Mesendoderm (in vitro differentiated cells): ENCODE measurements around the gene GABRD.
A peak's percentile ranks its signal among the peaks of the same experiment; 100 is the strongest.

Experiments
- DNase-seq: peaks from one replicate; pipeline ENCODE4 v3.0.0; 2013
- H2AK5ac ChIP-seq: 2 replicates; pipeline ENCODE4 v1.6.1; 2013; ENCODE audit warnings: low read length, inconsistent platforms
- H2BK120ac ChIP-seq: 2 replicates; pipeline ENCODE4 v1.6.1; 2013; ENCODE audit warnings: low read depth, mild to moderate bottlenecking, low read length, moderate library complexity, mixed read lengths
- H2BK15ac ChIP-seq: replicated peaks from 2 replicates; pipeline ENCODE4 v1.6.1; 2013; ENCODE audit warnings: low read depth, mild to moderate bottlenecking, moderate library complexity
- H2BK5ac ChIP-seq: 2 replicates; pipeline ENCODE4 v1.6.1; 2013; ENCODE audit warnings: low read length, inconsistent platforms
- H3K18ac ChIP-seq: 2 replicates; pipeline ENCODE4 v1.6.1; 2013; ENCODE audit warnings: mild to moderate bottlenecking, low read length, mixed read lengths
- H3K23ac ChIP-seq: one replicate; pipeline ENCODE4 v1.6.1; 2013; ENCODE audit warnings: low read length
- H3K27ac ChIP-seq: 2 replicates; pipeline ENCODE4 v1.5.1; 2013; ENCODE audit warnings: low read depth, mild to moderate bottlenecking, inconsistent platforms, low read length, moderate library complexity
- H3K27me3 ChIP-seq: 2 replicates; pipeline ENCODE4 v1.6.1; 2013; ENCODE audit warnings: low read length, control low read depth, mild to moderate bottlenecking, inconsistent platforms; ENCODE audit not compliant: insufficient read depth, poor library complexity
- H3K36me3 ChIP-seq: 2 replicates; pipeline ENCODE4 v1.6.1; 2013; ENCODE audit warnings: low read length, inconsistent platforms; ENCODE audit not compliant: control insufficient read depth, insufficient read depth
- H3K4ac ChIP-seq: one replicate; pipeline ENCODE4 v1.6.1; 2013; ENCODE audit warnings: low read depth, mild to moderate bottlenecking, low read length, moderate library complexity
- H3K4me1 ChIP-seq: 2 replicates; pipeline ENCODE4 v1.6.1; 2013; ENCODE audit warnings: low read depth, low read length, inconsistent platforms; ENCODE audit not compliant: control insufficient read depth
- H3K4me2 ChIP-seq: 2 replicates; pipeline ENCODE4 v1.6.1; 2013; ENCODE audit warnings: low read length
- H3K4me3 ChIP-seq: 2 replicates; pipeline ENCODE4 v1.5.1; 2013; ENCODE audit warnings: mild to moderate bottlenecking, low read length
- H3K56ac ChIP-seq: one replicate; pipeline ENCODE4 v1.6.1; 2013; ENCODE audit warnings: low read length
- H3K79me1 ChIP-seq: 2 replicates; pipeline ENCODE4 v1.6.1; 2013; ENCODE audit warnings: low read length, inconsistent platforms
- H3K79me2 ChIP-seq: 2 replicates; pipeline ENCODE4 v1.6.1; 2013; ENCODE audit warnings: mild to moderate bottlenecking, low read length; ENCODE audit not compliant: control insufficient read depth, insufficient read depth
- H3K9ac ChIP-seq: 2 replicates; pipeline ENCODE4 v1.6.1; 2013; ENCODE audit warnings: low read length, inconsistent platforms
- H4K5ac ChIP-seq: one replicate; pipeline ENCODE4 v1.6.1; 2013; ENCODE audit warnings: low read length
- H4K8ac ChIP-seq: one replicate; pipeline ENCODE4 v1.6.1; 2013; ENCODE audit warnings: low read depth, mild to moderate bottlenecking, control low read depth, low read length, moderate library complexity
- WGBS: extraction: QIAGEN DNeasy Blood & Tissue Kit; methylation state at CpG from one replicate; pipeline ENCODE4 v1.1.7; 2013; ENCODE audit warnings: low lambda C conversion rate, missing lambda C conversion rate; ENCODE audit not compliant: insufficient coverage; ENCODE audit errors: extremely low coverage; 5-methylcytosine and 5-hydroxymethylcytosine counted together

The GABRD gene

DNA sequence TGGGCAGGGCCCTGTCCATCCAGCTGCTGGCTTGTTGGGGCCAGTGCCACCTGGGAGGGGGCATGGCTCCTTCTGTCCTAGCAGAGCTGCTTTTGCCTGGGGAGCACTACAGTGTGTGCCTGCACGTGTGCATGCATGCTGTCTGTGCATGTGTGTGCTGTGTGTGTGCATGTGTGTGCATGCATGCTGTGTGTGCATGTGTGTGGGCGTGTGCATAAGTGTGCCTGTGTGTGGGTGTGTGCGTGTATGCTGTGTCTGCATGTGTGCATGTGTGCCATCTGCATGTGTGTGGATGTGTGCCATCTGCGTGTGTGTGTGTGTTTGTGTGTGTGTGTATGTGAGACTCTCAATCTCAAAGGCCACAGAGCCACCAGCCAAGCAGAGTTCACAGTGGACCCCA, 22.7 kb downstream of the GABRD start:
- WGBS: no CpG with 5 or more reads among the region's 4 CpGs
- no peak overlapping the region for H3K56ac ChIP-seq
- no peaks in the 10 kb centered on the region for H3K27me3 ChIP-seq

DNA sequence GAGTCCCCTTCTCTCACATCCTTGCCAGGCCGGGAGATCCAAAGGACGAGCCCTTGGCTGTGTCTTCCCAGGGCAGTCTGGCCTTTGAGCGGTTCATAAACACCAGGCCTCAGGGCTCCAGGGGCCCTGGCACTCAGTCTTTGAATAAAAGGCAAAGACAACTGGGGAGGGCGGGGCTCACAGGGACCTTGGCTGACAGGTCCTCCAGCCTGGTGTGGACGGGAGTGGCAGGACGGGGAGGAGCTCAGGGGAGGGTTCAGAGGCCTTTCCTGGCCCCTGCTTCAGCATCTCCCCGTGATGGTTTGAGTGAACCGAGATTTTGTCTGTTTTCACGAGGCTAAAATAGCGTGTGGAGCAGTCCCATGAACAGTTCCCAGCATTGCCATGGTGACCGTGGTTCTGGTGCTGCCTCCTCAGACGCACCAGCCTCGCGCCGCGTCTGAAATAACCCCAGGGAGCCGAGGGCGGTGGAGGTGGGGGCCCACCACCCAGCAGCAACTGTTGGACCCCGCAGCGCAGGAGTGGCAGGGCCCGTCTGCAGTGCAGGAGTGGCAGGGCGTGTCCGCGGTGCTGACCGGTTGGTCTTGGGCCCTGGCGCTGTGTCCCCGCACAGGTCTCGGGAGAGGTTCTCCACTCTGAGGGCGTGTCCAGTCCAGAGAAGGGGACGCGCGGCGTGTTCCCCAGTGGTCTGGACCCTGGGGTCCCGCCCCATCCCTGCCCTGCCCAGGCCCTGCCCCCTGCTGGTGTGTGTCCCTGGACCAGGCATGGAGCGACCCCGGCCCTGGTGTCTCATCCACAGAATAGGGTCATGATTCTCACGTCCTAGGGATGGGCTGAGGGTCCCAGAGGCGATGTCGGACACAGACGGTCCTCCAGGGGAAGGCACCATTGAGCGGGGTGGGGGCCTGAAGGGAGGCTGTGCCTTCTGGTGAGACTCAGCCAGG, 24.0 kb downstream of the GABRD start:
- no peaks in the 10 kb centered on the region for H3K4me1 ChIP-seq
- no peak overlapping the region for H3K4ac ChIP-seq

More for the DNA sequence above, 22.7 kb downstream of the GABRD start:
- no peak overlapping the region for H2BK120ac ChIP-seq
- H2BK15ac ChIP-seq: no peak overlapping the region
- no peak overlapping the region for H4K5ac ChIP-seq
- no peak overlapping the region for H3K18ac ChIP-seq
- H2BK5ac ChIP-seq: no peak overlapping the region
- H2AK5ac ChIP-seq: no peak overlapping the region
- H3K79me1 ChIP-seq: no peaks in the 10 kb centered on the region
- no peaks in the 10 kb centered on the region for H3K79me2 ChIP-seq
- no peak overlapping the region for H3K23ac ChIP-seq
- no peaks in the 10 kb centered on the region for H3K4me1 ChIP-seq
- no peak overlapping the region for H3K4me2 ChIP-seq
- H3K4ac ChIP-seq: no peak overlapping the region
- no peak overlapping the region for H3K27ac ChIP-seq
- no peak for DNase-seq
- no peak overlapping the region for H4K8ac ChIP-seq
- no peak overlapping the region for H3K4me3 ChIP-seq
- H3K9ac ChIP-seq: no peak overlapping the region
- H3K36me3 ChIP-seq: no peaks in the 10 kb centered on the region

GRCh38 chr1:2043886-2044285, 24.7 kb downstream of the GABRD start:
- Histone ChIP-seq H3K27me3 (no peaks in the 10 kb centered on the region), H4K8ac (no peak overlapping the region), H3K27ac (no peak overlapping the region), H3K4me3 (no peak overlapping the region), H3K56ac (no peak overlapping the region), H2BK15ac (no peak overlapping the region), H3K4ac (no peak overlapping the region), H2BK5ac (no peak overlapping the region), H3K23ac (no peak overlapping the region), H3K4me2 (no peak overlapping the region), H2AK5ac (peak overlapping the region; percentile 30), H3K79me2 (no peaks in the 10 kb centered on the region), H2BK120ac (no peak overlapping the region), H3K18ac (no peak overlapping the region), H3K79me1 (no peaks in the 10 kb centered on the region), H3K9ac (no peak overlapping the region), H3K4me1 (no peaks in the 10 kb centered on the region), H4K5ac (no peak overlapping the region), H3K36me3 (no peaks in the 10 kb centered on the region)
- no CpG with 5 or more reads among the region's 4 CpGs for WGBS
- no peak for DNase-seq

More for the DNA sequence above, 24.0 kb downstream of the GABRD start:
- Histone ChIP-seq H3K27ac (no peak overlapping the region), H3K36me3 (no peaks in the 10 kb centered on the region), H3K9ac (no peak overlapping the region), H3K4me3 (no peak overlapping the region), H2BK120ac (no peak overlapping the region), H3K27me3 (no peaks in the 10 kb centered on the region), H2BK15ac (no peak overlapping the region), H3K79me1 (no peaks in the 10 kb centered on the region), H4K8ac (no peak overlapping the region), H3K23ac (no peak overlapping the region), H2AK5ac (no peak overlapping the region), H3K18ac (no peak overlapping the region), H3K56ac (no peak overlapping the region), H3K79me2 (no peaks in the 10 kb centered on the region), H3K4me2 (no peak overlapping the region), H4K5ac (no peak overlapping the region), H2BK5ac (no peak overlapping the region)
- no CpG with 5 or more reads among the region's 41 CpGs for WGBS
- DNase-seq: no peak

GRCh38 chr1:2044510-2045319, 25.6 kb downstream of the GABRD start:
- no peak overlapping the region for H2BK120ac ChIP-seq
- H3K27ac ChIP-seq: no peak overlapping the region
- no peak overlapping the region for H3K4me3 ChIP-seq
- H2BK15ac ChIP-seq: no peak overlapping the region
- peak overlapping the region; percentile 43 for H3K4ac ChIP-seq
- H3K9ac ChIP-seq: peak overlapping the region; percentile 53
- H2BK5ac ChIP-seq: no peak overlapping the region
- H3K18ac ChIP-seq: no peak overlapping the region
- no peaks in the 10 kb centered on the region for H3K79me2 ChIP-seq
- peak overlapping the region; percentile 80 for H3K56ac ChIP-seq
- no peak overlapping the region for H4K5ac ChIP-seq
- no peaks in the 10 kb centered on the region for H3K4me1 ChIP-seq
- H3K23ac ChIP-seq: no peak overlapping the region
- no peak overlapping the region for H4K8ac ChIP-seq
- no peak overlapping the region for H3K4me2 ChIP-seq
- no CpG with 5 or more reads among the region's 75 CpGs for WGBS
- H2AK5ac ChIP-seq: no peak overlapping the region
- no peaks in the 10 kb centered on the region for H3K36me3 ChIP-seq
- H3K27me3 ChIP-seq: no peaks in the 10 kb centered on the region
- no peaks in the 10 kb centered on the region for H3K79me1 ChIP-seq
- peak; percentile 52 for DNase-seq

DNA sequence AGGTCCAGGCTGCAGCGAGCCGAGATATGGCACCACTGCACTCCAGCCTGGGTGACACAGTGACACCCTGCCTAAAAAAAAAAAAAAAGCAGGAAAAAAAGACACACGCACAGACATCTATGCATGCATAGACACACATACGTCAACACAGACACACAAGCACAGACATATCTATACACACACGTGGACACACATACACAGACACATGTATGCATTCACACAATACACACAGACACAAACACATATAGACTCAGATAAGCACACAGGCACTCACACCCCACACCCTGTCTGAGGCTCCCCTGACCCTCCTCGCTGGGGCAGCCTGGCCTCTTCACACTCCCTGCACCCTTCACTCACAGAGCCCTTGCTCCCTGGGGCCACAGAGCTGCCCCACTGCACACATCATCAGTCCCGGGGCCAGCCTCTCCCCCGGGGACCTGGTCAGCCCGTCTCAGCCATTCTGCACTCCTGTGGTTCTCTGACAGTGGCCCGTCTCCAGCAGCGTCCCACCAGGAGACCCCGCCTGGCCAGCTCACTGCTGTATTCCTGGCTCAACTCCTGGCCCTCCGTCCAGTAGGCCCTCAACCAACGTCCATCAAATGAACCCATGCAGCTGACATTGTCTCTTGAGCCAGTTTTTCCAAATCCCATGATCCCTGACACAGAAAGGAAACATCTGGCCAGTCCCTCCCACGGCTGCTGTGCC, 26.5 kb downstream of the GABRD start:
- Histone ChIP-seq H2AK5ac (no peak overlapping the region), H3K27ac (no peak overlapping the region), H3K23ac (no peak overlapping the region), H3K4me3 (no peak overlapping the region), H2BK15ac (no peak overlapping the region), H3K4me1 (no peaks in the 10 kb centered on the region), H4K8ac (no peak overlapping the region), H3K4ac (no peak overlapping the region), H3K56ac (peak overlapping the region; percentile 15), H3K18ac (no peak overlapping the region), H4K5ac (no peak overlapping the region), H3K9ac (no peak overlapping the region), H3K36me3 (no peaks in the 10 kb centered on the region), H3K79me1 (no peaks in the 10 kb centered on the region), H3K4me2 (no peak overlapping the region), H3K79me2 (no peaks in the 10 kb centered on the region), H3K27me3 (no peaks in the 10 kb centered on the region), H2BK5ac (no peak overlapping the region), H2BK120ac (no peak overlapping the region)
- DNase-seq: no peak
- WGBS: no CpG with 5 or more reads among the region's 15 CpGs
